ENCODE data around the gene FAM118A.
"Not testable (repeated sequence)": the region's sequence is repeated elsewhere in the genome, so short reads cannot be mapped to it uniquely, and the experiment has no call there.

FAM118A gene

DNA sequence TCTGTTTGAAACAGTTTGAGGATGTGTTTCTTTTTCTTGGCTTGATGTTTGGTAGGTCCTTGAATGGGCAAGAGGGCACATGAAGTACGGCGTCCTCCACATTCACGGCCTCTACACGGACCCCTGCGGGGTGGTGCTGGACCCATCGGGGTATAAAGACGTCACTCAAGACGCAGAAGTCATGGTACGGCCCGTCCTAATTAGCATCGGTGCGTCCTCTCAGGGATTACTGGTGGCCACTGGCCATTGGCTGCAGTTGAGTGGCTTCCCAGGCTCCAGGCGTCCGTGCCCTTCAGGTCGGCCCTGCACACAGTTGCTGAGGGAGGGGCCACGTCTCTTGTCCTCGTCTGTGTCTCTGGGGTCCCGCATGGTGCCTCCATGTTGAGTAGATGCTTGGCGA lies 20.8 kb downstream of the FAM118A start:
- no peak for DNase-seq (ENCODE audit: low read depth in 2 of 2)

DNA sequence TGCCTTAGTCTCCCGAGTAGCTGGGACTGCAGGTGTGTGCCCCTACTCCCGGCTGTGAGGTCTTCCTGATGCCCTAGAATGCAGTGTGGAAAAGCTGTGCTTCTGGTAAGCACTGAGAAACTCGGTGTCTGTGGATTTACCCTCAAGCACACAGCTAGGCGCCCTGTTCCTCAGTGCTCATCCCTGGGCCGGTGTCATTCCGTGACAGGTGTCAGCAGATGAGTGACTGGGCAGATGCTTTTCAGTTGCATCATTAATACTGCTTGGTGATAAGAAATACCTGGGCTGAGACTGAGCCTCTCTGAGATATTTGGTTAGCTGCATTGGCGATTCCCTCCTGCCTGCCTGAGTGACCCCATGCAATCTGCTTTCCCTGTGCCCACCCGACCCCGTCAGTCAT lies 21.8 kb downstream of the FAM118A start:
- DNase-seq (ENCODE audit: low read depth in 2 of 2): no peak

DNA sequence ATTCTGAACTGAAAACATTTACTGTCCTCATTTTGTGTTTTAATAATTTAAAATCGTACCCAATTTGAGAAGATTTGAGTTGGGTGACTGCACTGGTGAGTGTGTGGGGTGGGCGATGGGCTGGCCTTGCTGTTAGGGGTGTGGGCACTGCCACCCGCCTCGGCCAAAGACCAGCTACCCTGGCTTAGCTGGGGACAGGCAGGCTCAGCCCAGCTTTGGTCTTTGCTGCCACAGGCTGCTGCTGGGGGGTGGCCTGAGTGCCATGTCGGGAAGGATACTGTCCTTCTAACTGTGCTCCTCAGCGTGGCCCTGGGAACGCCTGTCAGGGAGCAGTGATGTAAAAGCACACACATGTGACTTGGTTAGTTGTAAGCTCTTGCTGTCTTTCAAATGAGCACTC lies 22.3 kb downstream of the FAM118A start:
- no peak for DNase-seq (ENCODE audit: low read depth in 2 of 2)

DNA sequence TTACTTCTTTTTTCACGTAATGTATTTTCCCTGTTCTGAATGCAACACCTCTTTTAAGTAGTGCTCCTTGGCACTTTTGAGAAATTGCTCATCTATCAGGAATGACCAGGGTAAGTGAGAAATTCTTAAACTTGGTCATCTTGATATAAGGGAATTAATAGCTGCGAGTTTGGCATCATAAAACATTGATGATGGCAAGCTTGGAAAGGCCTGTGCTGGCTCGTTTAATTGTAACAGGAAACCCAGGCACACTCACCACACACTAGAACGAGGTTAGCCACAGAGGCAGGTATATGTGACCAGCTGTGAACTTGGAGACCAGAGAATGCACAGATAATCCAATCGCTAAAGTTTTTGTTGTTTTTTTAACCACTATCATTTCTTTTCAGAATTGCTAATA lies 24.3 kb downstream of the FAM118A start:
- no peak for DNase-seq (ENCODE audit: low read depth in 2 of 2)

DNA sequence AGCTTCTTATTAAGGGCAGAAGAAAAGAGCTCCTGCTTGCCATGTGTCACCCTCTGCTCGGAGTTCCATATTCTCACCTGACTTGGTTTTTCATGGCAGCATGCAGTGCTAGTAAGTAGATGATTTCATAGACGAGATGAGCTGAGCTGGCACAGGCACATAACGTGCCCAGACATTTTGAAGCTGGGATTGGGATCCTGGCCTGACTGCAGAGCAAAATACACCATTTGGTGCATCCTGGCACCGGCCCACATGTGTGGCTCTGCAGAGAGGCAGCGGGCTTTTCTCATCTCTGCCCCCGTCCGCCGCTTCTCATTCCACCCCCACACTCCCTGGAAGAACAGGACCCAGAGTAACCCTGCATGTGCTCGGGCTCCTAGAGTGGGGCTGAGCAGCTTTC lies 24.8 kb downstream of the FAM118A start:
- no peak for DNase-seq (ENCODE audit: low read depth in 2 of 2)

DNA sequence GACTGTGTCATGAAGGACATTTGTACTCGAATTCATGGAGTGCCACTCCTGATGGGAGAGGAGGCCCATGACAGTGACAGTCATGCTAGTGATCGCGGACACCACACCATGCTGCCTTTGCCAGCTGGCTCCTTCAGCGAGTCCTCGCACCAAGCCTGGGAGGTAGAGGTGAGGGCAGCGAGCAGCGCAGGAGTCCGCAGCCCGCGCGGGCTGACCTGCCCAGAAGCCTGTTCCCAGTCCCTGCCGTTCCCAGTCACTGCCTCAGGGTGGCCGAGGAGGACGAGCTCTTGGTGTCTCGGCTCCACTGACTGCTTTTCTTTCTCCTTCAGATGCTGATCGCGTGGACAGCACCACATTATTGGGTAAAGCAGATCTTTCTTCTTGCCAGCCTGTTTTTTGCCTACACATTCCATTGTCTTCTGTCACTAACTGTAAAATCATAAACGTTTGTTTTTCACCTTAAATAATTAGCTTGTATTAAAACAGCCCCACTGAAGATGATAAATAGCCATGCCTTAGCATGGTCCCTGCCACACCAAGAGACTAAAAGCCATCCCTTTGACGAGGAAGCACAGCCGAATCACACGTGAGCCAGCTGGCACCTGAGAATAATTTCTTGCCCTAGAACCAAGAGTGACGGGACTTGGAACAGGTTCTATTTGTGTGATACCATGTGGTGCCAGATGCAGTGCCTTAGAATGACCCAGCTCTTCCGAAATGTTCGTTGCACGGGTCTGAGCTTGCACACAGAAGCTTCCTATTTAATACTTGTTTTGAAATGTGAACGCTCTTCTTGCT lies 25.5 kb downstream of the FAM118A start:
- DNase-seq (ENCODE audit: low read depth in 2 of 2): no peak

DNA sequence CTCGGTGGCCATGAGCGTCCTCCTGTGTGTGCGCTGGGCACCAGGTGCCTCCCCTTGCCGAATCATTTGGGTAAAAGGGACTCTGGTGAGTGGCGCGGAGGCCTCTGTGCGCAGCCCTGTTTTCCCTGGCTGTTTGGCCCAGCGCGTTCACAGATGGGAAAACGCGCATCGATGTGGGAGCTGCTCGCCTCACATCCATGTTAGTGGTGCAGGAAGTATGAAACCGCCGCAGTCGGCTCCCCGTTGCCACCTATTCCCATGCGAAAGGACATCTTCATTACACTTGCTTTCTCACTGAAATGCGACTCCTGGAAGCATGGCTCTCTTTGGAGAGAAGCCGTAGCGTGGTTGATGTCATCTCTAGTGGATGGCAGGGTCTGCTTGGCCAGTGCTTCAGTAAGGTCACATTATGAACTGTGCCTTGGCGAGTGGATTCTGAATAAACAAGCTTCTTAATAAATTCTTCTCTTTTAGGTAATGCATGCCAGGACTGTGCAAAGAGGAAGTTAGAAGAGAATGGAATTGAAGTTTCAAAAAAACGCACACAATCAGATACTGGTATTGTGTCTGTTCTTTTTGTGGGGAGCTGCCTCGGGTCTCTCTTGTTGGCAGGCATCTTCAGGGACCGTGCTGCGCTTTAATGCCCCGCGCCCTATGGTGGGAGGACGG lies 26.3 kb downstream of the FAM118A start:
- no peak for DNase-seq (ENCODE audit: low read depth in 2 of 2)

DNA sequence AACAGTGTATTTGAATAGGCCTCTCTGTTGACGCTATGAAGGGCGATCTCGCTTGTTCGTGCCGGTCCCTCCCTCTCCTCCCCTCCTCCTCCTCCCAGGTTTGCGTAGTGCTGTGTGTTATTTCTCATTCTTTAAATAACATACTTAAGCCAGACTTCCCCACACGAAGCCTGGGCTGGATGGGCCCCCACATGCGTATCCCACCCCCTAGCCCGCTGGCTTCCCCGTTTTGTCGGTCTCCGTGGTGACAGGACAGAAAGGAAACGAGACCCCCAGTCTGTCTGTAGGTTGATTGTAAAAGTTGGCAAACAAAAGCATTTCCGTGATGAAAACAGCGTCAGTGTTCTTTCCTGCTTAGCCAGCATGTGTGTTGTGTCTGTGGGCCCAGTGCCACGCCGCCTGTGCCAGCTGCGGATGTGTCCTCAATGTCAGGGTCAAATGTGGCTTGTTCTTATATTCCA lies 27.3 kb downstream of the FAM118A start:
- no peak for DNase-seq (ENCODE audit: low read depth in 2 of 2)

DNA sequence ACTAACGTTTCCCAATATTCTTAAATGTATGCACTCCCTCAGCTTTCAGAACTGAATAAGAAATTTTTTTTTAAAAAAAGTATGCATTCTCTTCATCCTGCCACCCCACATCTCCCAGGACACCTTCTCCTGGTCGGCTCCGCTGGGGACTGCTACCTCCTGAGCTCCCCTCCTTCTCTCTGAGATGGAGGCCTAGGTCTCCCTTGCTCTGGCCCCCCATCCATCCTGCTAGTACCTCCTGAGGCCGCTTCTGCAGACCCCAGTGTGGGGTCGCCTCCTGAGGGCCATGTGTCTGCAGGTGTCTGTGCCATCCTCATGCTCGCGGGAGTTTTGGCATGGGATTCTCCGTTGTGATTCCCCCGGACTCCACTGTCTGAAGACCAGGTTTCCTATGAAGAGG lies 27.8 kb downstream of the FAM118A start:
- no peak for DNase-seq (ENCODE audit: low read depth in 2 of 2)

DNA sequence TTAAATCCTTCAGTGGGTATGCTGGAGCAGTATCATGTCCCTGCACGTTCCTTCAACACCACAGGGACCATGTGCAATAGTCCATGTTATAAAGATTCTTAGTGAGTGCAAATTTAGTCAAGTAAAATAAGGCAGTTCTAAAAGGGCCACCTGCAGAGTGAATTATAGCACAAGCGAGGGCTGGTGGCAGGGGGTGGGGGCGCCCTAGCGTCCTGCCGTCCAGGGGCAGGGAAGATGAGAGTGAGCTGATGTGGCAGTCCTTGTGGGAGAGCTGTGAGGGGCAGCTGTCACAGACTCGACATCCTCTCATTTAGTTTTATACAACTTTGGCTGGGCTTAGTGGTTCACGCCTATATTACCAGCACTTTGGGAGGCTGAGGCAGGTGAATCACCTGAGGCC lies 29.1 kb downstream of the FAM118A start:
- no peak for DNase-seq (ENCODE audit: low read depth in 2 of 2)

DNA sequence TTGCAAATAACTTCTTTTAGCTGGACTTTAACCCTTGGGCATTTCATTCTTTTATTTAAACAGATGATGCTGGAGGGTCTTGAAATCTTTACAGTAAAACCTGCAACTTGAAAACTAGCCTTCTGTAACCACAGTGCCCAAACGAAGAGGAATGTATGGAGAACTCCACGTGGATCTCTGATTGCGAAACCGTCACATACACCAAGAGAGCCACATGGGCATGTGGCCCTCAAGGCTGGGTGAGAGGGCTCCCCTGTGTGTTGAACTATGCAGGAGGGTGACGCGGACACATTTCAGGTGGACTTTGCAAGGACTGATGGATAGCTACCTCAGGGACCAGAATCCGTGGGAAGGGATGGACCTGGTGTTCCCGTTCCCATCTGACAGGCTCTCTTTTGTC lies 30.6 kb downstream of the FAM118A start:
- DNase-seq (ENCODE audit: low read depth in 2 of 2): no peak

DNA sequence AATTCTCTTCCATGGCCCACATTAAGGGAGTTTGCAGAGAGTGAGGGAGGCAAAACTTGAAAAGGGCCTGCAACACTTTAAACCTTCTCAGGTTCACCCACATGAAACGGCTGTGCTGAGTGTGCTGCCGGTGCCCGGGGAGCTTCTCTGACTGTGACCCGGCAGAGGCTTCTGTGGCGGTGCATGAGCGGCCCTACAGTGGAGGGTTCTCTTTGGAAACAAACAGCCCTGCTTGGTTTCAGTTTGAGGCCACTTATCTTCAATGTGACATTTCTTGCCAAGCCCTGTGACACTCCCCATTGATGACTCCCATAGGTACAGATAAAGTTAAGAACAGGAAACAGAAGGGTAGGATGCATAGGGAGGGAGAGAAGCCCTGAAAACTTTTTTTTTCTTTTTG lies 31.8 kb downstream of the FAM118A start:
- peak in 1 of 2 donors; percentile 40 for DNase-seq (ENCODE audit: low read depth in 2 of 2)

DNA sequence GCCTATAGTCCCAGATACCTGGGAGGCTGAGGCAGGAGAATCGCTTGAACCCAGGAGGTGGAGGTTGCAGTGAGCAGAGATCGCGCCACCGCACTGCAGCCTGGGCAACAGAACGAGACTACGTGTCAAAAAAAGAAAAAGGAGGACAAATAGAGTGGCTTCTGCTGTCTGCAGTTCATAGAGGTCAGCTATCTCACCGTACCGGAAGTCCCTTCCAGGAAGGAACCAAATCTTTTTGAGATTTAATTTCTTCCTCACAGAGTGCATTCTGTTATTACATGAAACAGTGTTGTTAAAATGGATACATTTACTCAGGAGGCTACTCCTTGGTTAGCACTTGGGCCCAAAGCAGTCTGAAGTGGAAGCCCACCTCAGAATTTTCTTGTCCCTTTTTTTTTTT lies 33.4 kb downstream of the FAM118A start:
- DNase-seq (ENCODE audit: low read depth in 2 of 2): no peak

DNA sequence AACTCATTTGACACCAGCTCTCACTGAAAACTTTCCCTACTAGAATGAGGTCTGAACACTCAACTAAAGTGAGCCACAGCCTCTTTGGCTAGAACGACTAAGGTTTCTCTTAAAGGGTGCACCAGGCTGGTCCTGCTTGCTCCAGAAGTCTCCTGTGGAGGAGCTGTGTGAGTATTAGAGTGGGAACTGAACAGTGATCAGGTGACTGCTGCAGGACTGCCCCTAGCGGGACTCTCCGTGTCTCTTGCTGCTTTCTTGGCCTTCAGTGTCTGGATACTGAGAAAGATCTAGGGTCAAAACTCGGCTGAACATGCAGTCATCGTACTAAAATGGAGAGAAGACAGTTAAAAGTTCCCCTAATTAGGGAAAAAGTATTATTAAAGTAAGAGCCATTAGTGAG lies 34.6 kb downstream of the FAM118A start:
- no peak for DNase-seq (ENCODE audit: low read depth in 2 of 2)

DNA sequence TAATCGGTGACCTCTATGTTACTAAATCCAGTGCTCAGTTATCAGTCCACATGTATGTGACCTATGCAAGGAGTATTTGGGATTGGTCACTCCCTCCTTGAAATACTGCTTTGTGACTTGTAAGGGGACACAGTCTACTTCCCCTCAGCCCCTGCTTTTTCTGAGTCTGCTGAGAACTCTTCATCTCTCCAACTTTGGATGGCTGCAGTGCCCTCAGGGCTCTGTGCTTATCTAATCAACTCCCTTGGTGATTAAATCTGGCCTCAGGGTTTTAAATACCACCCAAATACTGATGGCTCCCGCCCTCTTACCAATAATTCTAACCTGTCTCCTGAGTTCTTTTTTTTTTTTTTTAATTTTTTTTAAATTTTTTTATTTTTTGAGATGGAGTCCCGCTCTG lies 40.2 kb downstream of the FAM118A start:
- no peak for DNase-seq (ENCODE audit: low read depth in 2 of 2)

DNA sequence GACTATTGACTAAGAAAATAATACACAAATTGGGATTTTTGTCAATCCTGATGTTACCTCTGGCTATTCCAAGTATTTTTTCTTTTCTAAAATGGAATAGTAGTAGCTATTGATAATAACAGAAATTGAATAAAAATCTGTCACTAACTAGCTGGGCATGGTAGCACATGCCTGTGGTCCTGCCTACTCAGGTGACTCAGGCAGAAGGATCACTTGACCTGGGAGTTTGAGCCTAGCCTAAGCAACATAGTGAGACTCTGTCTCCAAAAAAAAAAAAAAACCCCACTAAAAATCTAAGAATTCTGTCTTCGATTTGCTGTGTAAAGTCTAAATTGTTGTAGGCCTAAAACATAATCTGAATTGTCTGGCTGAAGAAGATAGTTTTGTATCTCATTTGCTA lies 42.2 kb downstream of the FAM118A start:
- no peak for DNase-seq (ENCODE audit: low read depth in 2 of 2)

DNA sequence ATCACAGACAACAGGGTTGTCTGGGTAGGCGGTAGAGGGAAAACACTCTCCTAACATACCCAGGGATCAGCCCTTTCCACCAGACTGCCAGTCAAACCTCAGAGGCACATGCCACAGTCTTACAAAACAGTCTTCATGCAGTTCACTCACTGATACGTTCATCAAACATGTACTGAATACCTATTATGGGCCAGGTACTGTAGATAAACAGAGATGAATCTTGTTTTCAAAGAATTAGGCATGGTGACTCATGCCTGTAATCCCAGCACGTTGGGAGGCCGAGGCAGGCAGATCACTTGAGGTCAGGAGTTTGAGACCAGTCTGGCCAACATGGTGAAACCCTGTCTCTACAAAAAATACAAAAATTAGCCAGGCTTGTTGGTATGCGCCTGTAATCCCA lies 43.0 kb downstream of the FAM118A start:
- not testable (repeated sequence) for DNase-seq (ENCODE audit: low read depth in 2 of 2)

DNA sequence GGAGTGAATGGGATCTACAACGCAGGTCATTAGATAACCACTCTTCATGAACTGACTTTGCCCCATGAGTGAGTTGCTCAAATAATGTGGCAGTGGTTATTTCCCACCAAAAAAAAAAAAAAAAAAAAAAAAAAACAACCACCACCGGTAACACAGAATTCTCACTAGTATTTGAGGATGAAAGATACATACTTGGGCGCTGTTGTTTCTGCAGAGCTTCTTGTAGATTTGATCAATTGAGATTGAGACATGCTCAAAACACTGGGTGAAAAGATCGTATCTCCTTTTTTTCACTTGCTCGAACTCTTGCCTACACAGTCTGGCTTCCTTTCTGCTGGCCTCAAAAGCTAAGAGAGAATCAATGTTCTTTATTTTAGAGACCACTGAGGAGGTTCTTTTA lies 44.1 kb downstream of the FAM118A start:
- no peak for DNase-seq (ENCODE audit: low read depth in 2 of 2)

DNA sequence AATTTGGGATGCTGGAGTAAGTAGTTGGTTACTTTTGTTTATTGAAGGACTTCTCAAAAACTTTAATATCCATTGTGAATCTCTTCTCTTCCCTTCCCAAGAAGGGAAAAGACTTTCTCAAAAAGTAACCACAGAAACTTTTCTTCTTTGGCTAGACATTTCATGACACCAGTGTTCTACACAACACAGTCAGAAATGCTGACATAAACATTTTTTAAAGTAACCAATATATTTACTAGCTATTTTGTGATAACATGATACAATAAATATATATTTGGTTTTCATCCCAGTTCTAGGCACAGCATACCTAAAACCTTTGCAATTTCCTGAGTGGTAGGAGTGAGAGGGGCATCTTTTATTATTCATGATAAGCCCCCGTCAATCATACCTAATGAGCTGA lies 47.8 kb downstream of the FAM118A start:
- no peak for DNase-seq (ENCODE audit: low read depth in 2 of 2)

DNA sequence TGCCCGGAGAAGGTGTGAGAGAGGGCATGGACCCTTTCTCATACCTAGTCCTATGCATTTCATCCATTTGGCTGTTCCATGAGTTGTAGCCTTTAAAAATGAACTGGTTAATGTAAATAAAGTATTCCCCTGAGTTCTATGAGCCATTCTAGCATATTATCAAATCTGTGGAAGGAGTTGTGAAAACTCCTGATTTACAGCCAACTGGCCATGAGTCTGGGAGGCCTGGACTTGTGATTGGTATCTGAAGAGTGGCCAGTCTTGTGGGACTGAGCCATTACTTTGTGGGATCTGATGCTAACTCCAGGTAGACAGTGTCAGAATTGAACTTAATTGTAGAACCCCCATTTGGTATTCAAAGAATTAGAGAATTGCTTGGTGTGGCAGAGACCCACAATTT lies 48.4 kb downstream of the FAM118A start:
- no peak for DNase-seq (ENCODE audit: low read depth in 2 of 2)

DNA sequence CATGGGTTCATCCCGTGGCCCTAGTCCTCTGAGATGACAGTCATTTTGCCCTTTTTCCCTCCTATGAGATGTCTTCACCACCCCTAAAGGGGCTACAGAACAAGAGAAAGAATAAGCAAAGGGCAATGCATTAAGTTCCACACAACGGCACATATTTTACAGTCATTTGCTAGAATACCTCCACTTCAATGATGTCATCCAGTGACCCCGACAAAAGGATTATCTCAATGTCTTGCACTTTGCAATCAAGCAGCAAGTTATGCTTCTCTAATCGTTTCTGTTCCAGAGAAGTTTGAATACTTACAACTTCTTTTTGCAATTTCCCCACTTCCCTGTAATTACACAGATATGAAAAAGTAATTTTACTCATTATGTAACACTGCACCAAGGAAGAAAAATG lies 49.9 kb downstream of the FAM118A start:
- no peak for DNase-seq (ENCODE audit: low read depth in 2 of 2)

DNA sequence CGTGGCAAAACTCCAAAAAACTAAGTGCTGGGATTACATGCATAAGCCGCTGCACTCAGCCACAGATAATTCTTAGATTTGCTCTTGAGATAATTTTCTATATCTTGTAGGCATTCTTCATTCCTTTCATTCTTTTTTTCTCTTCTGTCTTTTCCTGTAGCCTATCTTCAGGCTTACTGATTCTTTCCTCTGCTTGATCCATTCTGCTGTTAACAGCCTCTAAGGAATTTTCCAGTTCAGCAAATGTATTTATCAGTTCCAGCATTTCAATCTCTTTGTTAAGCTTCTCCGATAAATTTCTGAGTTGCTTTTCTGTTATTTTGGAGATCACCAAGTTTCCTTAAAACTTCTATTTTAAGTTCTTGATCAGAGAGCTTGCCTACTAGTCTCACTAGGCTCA lies 57.0 kb downstream of the FAM118A start:
- no peak for DNase-seq (ENCODE audit: low read depth in 2 of 2)

DNA sequence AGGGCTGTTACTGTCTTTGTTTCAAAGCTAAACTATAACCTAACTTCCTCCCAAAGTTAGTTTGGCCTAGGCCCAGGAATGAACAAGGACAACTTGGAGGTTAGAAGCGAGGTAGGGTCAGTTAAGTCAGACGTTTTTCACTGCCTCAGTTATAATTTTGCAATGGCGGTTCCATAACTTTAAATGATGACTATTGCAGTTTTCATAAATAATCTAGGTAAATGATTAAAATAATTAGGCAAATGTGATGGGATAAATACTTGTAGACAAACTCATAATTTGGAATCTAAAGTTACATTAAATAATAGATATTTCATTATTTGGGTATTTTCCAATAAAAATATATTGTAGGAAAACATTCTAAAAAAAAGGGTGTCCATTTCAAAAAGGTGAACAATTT lies 63.9 kb downstream of the FAM118A start:
- not testable (repeated sequence) for DNase-seq (ENCODE audit: low read depth in 2 of 2)

DNA sequence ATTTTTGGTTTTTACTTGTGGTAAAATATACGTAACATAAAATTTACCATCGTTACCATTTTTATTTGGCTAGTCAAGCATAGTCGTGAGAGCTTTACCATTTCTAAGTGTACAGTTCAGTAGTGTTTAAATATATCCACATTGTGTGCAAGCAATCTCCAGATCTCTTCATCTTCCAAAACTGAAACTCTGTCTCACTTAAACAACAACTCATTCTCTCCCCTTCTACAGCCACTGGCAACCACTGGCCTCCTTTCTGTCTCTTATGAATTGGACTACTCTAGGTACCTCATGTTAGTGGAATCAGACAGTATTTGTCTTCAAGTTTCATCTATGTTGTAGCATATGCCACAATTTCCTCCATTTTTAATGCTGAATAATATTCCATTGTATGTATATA lies 66.3 kb downstream of the FAM118A start:
- no peak for DNase-seq (ENCODE audit: low read depth in 2 of 2)

Data from stimulated activated CD8-positive, alpha-beta memory T cell treated with anti-CD3 and anti-CD28 coated beads, Interleukin-15, amount 100 ng/mL, for 48 hours (primary cell).